Chondrocyte (in vitro differentiated cells): ENCODE data around the gene UBAP1. TPM values are rescaled to one million over a fixed set of nuclear protein-coding genes. Genes with fewer than 3 reads are reported as not detected.
"Not testable (repeated sequence)": the region's sequence is repeated elsewhere in the genome, so short reads cannot be mapped to it uniquely, and the experiment has no call there.

Source experiments
- DNase-seq: peaks from one replicate; pipeline ENCODE4 v3.0.0; 2021; ENCODE audit warnings: mixed read lengths, low spot score
- H3K27ac Mint-ChIP-seq: one replicate; pipeline ENCODE4 v1.8.0; 2021; ENCODE audit warnings: mild to moderate bottlenecking, moderate library complexity, mixed read lengths; ENCODE audit not compliant: unreplicated experiment
- H3K27me3 Mint-ChIP-seq: 2 replicates; pipeline ENCODE4 v1.8.0; 2021; ENCODE audit warnings: low read depth, mixed read lengths
- H3K36me3 Mint-ChIP-seq: 2 replicates; pipeline ENCODE4 v1.8.0; 2021; ENCODE audit warnings: low read depth, mixed read lengths
- H3K4me1 Mint-ChIP-seq: 2 replicates; pipeline ENCODE4 v1.8.0; 2021; ENCODE audit warnings: low read depth, mild to moderate bottlenecking, mixed read lengths
- H3K4me3 Mint-ChIP-seq: one replicate; pipeline ENCODE4 v1.8.0; 2021; ENCODE audit warnings: mild to moderate bottlenecking, moderate library complexity, mixed read lengths; ENCODE audit not compliant: unreplicated experiment
- H3K9me3 Mint-ChIP-seq: 2 replicates; pipeline ENCODE4 v1.8.0; 2021; ENCODE audit warnings: low read depth, mixed read lengths
- total RNA-seq: library from RNA; stranded (reverse); gene quantifications from 3 replicates; pipeline ENCODE4 v1.2.1, GENCODE V29; 2021
- TF ChIP-seq, protein P1 (sequence below): fragments of 200-600 bp; sonication (generic); IDR thresholded peaks from 2 replicates; pipeline ENCODE4 v1.5.0; 2021; ENCODE audit warnings: antibody characterized with exemption, mild to moderate bottlenecking, moderate library complexity

The UBAP1 gene
- total RNA-seq, 1 donor from 2014 or later, result 33.3 TPM

- H3K4me3 Mint-ChIP-seq, result no peak overlapping the region
- peak overlapping the region; percentile 85 for H3K27ac Mint-ChIP-seq
- peaks cover 42% of the 10 kb centered on the region for H3K4me1 Mint-ChIP-seq
- TF ChIP-seq, protein P1, sequence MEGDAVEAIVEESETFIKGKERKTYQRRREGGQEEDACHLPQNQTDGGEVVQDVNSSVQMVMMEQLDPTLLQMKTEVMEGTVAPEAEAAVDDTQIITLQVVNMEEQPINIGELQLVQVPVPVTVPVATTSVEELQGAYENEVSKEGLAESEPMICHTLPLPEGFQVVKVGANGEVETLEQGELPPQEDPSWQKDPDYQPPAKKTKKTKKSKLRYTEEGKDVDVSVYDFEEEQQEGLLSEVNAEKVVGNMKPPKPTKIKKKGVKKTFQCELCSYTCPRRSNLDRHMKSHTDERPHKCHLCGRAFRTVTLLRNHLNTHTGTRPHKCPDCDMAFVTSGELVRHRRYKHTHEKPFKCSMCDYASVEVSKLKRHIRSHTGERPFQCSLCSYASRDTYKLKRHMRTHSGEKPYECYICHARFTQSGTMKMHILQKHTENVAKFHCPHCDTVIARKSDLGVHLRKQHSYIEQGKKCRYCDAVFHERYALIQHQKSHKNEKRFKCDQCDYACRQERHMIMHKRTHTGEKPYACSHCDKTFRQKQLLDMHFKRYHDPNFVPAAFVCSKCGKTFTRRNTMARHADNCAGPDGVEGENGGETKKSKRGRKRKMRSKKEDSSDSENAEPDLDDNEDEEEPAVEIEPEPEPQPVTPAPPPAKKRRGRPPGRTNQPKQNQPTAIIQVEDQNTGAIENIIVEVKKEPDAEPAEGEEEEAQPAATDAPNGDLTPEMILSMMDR, result no peak
- no peaks in the 10 kb centered on the region for H3K9me3 Mint-ChIP-seq
- DNase-seq, result peak; percentile 12
- no peaks in the 10 kb centered on the region for H3K36me3 Mint-ChIP-seq
- no peaks in the 10 kb centered on the region for H3K27me3 Mint-ChIP-seq
Observed at GRCh38 chr9:34203992-34204635, 25.3 kb downstream of the UBAP1 start.

- Mint-ChIP-seq H3K4me3 (no peak overlapping the region), H3K27me3 (no peaks in the 10 kb centered on the region), H3K36me3 (peaks cover 1% of the 10 kb centered on the region), H3K27ac (no peak overlapping the region), H3K9me3 (no peaks in the 10 kb centered on the region), H3K4me1 (peaks cover 38% of the 10 kb centered on the region)
- TF ChIP-seq, protein P1, result no peak
- no peak for DNase-seq
Observed at GRCh38 chr9:34205102-34205501, 26.3 kb downstream of the UBAP1 start.

DNA sequence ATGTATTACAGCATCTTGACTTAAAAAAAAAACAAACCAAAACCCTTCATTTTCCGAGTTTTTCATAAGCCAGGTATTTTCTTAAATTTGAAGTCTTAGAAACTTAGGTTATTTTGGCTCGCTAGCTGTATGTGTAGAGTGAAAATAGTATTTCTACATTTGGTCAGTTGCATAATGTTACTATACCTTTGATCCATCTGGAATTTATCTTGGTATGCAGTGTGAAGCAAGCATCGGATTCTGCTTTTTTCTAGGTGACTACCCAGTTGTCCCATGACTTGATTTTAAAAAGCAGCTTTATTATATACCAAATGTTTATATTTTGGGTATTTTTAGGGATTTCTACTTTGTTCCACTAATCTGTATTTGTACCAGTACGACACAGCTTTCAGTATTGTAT is 27.7 kb downstream of the UBAP1 start:
- Mint-ChIP-seq H3K4me1 (peaks cover 35% of the 10 kb centered on the region), H3K4me3 (no peak overlapping the region), H3K27ac (no peak overlapping the region), H3K27me3 (no peaks in the 10 kb centered on the region), H3K9me3 (no peaks in the 10 kb centered on the region), H3K36me3 (peaks cover 1% of the 10 kb centered on the region)
- no peak for DNase-seq
- TF ChIP-seq, protein P1, result no peak

DNA sequence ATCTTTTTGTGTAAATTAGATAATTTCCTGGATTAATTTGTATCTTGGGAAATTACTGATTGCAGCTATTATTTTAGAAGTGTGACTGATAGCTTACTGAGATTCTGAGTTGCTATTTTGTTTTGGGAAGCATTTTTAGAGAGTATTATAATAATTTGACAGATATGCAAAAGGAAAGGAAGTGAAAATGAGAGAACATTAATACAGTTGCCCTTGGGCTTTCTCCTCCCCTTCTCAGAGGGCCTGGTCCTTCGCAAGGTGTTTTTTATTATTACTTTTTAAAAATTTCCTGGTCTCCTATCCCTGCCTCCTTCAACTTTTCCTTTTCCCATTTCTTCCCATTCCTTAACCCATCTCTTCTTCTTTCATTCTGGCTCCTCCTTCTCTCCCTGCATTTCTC is 32.6 kb downstream of the UBAP1 start:
- H3K27me3 Mint-ChIP-seq, result no peaks in the 10 kb centered on the region
- peaks cover 5% of the 10 kb centered on the region for H3K36me3 Mint-ChIP-seq
- H3K9me3 Mint-ChIP-seq, result no peaks in the 10 kb centered on the region
- H3K4me3 Mint-ChIP-seq, result no peak overlapping the region
- no peak for DNase-seq
- no peak overlapping the region for H3K27ac Mint-ChIP-seq
- TF ChIP-seq, protein P1, result no peak
- H3K4me1 Mint-ChIP-seq, result peaks cover 10% of the 10 kb centered on the region

DNA sequence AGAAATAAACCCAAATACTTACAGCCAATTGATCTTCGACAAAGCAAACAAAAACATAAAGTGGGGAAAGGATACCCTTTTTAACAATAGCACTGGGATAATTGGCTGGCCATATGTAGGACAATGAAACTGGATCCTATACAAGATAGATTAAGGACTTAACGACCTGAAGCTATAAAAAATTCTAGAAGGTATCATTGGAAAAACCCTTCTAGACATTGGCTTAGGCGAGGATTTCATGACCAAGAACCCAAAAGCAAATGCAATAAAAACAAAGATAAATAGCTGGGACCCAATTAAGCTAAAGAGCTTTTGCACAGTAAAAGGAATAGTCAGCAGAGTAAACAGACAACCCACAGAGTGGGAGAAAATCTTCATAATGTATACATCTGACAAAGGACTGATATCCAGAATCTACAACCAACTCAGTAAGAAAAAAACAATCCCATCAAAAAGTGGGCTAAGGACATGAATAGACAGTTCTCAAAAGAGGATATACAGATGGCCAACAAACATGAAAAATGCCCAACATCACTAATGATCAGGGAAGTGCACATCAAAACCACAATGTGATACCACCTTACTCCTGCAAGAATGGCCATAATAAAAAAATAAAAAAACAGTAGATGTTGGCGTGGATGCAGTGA is 35.6 kb downstream of the UBAP1 start:
- H3K27me3 Mint-ChIP-seq, H3K4me3 Mint-ChIP-seq, H3K9me3 Mint-ChIP-seq, H3K36me3 Mint-ChIP-seq, H3K4me1 Mint-ChIP-seq, H3K27ac Mint-ChIP-seq, DNase-seq: not testable (repeated sequence)

DNA sequence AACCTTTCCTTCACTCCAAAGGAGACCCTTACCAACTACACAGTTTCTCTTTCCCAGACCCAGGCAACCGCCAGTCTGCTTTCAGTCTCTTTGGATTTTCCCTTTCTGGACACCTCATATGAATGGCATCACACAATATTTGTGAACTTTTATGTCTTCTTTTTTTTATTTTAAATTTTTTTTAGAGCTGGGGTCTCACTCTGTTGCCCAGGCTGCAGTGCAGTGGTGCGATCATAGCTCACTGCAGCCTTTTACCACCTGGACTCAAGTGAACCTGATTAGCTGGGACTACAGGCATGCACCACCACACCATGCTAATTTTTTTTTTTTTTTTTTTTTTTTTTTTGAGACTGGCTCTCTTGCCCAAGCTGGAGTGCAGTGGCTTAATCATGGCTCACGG is 37.5 kb downstream of the UBAP1 start:
- H3K27me3 Mint-ChIP-seq, result no peaks in the 10 kb centered on the region
- no peak for DNase-seq
- no peak overlapping the region for H3K27ac Mint-ChIP-seq
- H3K4me3 Mint-ChIP-seq, result no peak overlapping the region
- TF ChIP-seq, protein P1, result no peak
- no peaks in the 10 kb centered on the region for H3K9me3 Mint-ChIP-seq
- peaks cover 3% of the 10 kb centered on the region for H3K4me1 Mint-ChIP-seq
- peaks cover 4% of the 10 kb centered on the region for H3K36me3 Mint-ChIP-seq

GRCh38 chr9:34217015-34217414 is 38.2 kb downstream of the UBAP1 start:
- not testable (repeated sequence) for H3K27me3 Mint-ChIP-seq, H3K36me3 Mint-ChIP-seq, H3K9me3 Mint-ChIP-seq, DNase-seq, H3K4me3 Mint-ChIP-seq, H3K27ac Mint-ChIP-seq
- peaks cover 10% of the 10 kb centered on the region for H3K4me1 Mint-ChIP-seq
